SK-N-SH (cell line): ENCODE data around the gene KRAS. TPM values are rescaled to one million over a fixed set of nuclear protein-coding genes. Genes with fewer than 3 reads are reported as not detected.

Source experiments
- CTCF ChIA-PET: fragments of 300-600, 350-600 bp; formaldehyde crosslinking; extraction: SDS; loops from one replicate; lab custom pipeline; 2021; lab: Yijun Ruan, JAX
- POLR2A ChIA-PET: fragments of 350-600 bp; sonication (Branson Sonifier 250); formaldehyde crosslinking; extraction: SDS; loops from one replicate; lab custom pipeline; 2020; ENCODE audit warnings: antibody characterized with exemption, inconsistent platforms; lab: Yijun Ruan, JAX
- DNase-seq: peaks from one replicate; pipeline ENCODE4 v3.0.0; 2012
- H2AFZ ChIP-seq: fragments of 200-600 bp; sonication (generic); 2 replicates; pipeline ENCODE4 v1.8.1; 2016; ENCODE audit warnings: antibody characterized with exemption, mild to moderate bottlenecking, low read depth
- H3F3A ChIP-seq: fragments of 200-600 bp; sonication (generic); replicated peaks from 2 replicates; pipeline ENCODE3; 2016; ENCODE audit warnings: antibody characterized with exemption, mild to moderate bottlenecking; ENCODE audit not compliant: insufficient read depth
- H3K27ac ChIP-seq, 2 experiments: fragments of 200-500 bp in 1 of 2; fragments of 200-600 bp in 1 of 2; sonication (Bioruptor generic) in 1 of 2; sonication (generic), shearing (Covaris generic) in 1 of 2; 2 replicates each; pipeline versions ENCODE4 v1.5.1 to v1.6.1; 2014 to 2016; ENCODE audit warnings: low read depth in 2 of 2, inconsistent platforms in 1 of 2, low read length in 1 of 2, mild to moderate bottlenecking in 1 of 2, mixed read lengths in 1 of 2
- H3K27me3 ChIP-seq: fragments of 200-600 bp; sonication (generic), shearing (Covaris generic); 2 replicates; pipeline ENCODE4 v1.6.1; 2016; ENCODE audit warnings: mixed run types; ENCODE audit not compliant: insufficient read depth
- H3K36me3 ChIP-seq, 2 experiments: fragments of 200-500 bp in 1 of 2; fragments of 200-600 bp in 1 of 2; sonication (Bioruptor generic) in 1 of 2; sonication (generic) in 1 of 2; replicated peaks in 1 of 2; 2 replicates each; pipeline versions ENCODE3 to v1.5.1; 2014 to 2016; ENCODE audit warnings: low read length in 1 of 2, mild to moderate bottlenecking in 1 of 2; ENCODE audit not compliant: insufficient read depth in 2 of 2, control insufficient read depth in 1 of 2
- H3K4me1 ChIP-seq, 2 experiments: fragments of 200-500 bp in 1 of 2; fragments of 200-600 bp in 1 of 2; sonication (Bioruptor generic) in 1 of 2; sonication (generic), shearing (Covaris generic) in 1 of 2; 2 replicates each; pipeline versions ENCODE4 v1.5.1 to v1.6.1; 2014 to 2016; ENCODE audit warnings: low read depth in 1 of 2, low read length in 1 of 2, mixed run types in 1 of 2; ENCODE audit not compliant: insufficient read depth in 2 of 2, control insufficient read depth in 1 of 2
- H3K4me2 ChIP-seq: fragments of 200-600 bp; sonication (generic), shearing (Covaris generic); 2 replicates; pipeline ENCODE4 v1.6.1; 2017; ENCODE audit warnings: mixed run types
- H3K4me3 ChIP-seq, 2 experiments: fragments of 200-500 bp in 1 of 2; fragments of 200-600 bp in 1 of 2; sonication (Bioruptor generic) in 1 of 2; sonication (generic), shearing (Covaris generic) in 1 of 2; 2 replicates each; pipeline versions ENCODE4 v1.5.1 to v1.8.1; 2014 to 2016; ENCODE audit warnings: low read depth in 2 of 2, inconsistent platforms in 1 of 2, low read length in 1 of 2, mild to moderate bottlenecking in 1 of 2, mixed read lengths in 1 of 2, moderate library complexity in 1 of 2
- H3K79me2 ChIP-seq: fragments of 200-600 bp; sonication (generic); 2 replicates; pipeline ENCODE4 v1.8.1; 2017; ENCODE audit warnings: mild to moderate bottlenecking; ENCODE audit not compliant: insufficient read depth
- H3K9ac ChIP-seq: fragments of 200-600 bp; sonication (generic); 2 replicates; pipeline ENCODE4 v1.6.1; 2017; ENCODE audit warnings: mixed run types
- H3K9me2 ChIP-seq: fragments of 200-600 bp; sonication (generic); 2 replicates; pipeline ENCODE4 v1.6.1; 2017; ENCODE audit warnings: mixed run types
- H3K9me3 ChIP-seq: fragments of 200-600 bp; sonication (generic); 2 replicates; pipeline ENCODE4 v1.6.1; 2017; ENCODE audit warnings: mixed run types, mild to moderate bottlenecking, moderate library complexity
- H4K20me1 ChIP-seq: fragments of 200-600 bp; sonication (generic); 2 replicates; pipeline ENCODE4 v1.6.1; 2017; ENCODE audit warnings: mild to moderate bottlenecking, mixed run types; ENCODE audit not compliant: insufficient read depth
- CHD2 ChIP-seq: fragments of 150-350 bp; IDR thresholded peaks from 2 replicates; pipeline ENCODE4 v1.6.1; 2018; ENCODE audit warnings: low read length; ENCODE audit not compliant: partially characterized antibody
- EP300 ChIP-seq, 2 experiments: IDR thresholded peaks; 2 replicates each; pipeline versions ENCODE4 v1.4.0 to v1.6.1; 2012; ENCODE audit warnings: borderline replicate concordance in 1 of 2, low read depth in 1 of 2, low read length in 1 of 2
- EZH2phosphoT487 ChIP-seq: fragments of 200-600 bp; sonication (generic); IDR thresholded peaks from 2 replicates; pipeline ENCODE4 v1.6.1; 2017; ENCODE audit warnings: low read depth, mixed run types, mild to moderate bottlenecking, antibody characterized with exemption, moderate library complexity, borderline replicate concordance
- FOXJ3 ChIP-seq: sonication (generic); formaldehyde crosslinking; IDR thresholded peaks from 2 replicates; pipeline ENCODE4 v1.5.1; 2020; ENCODE audit warnings: mild to moderate bottlenecking, missing genetic modification reagents
- GABPA ChIP-seq: IDR thresholded peaks from 2 replicates; pipeline ENCODE4 v1.4.0; 2012; ENCODE audit warnings: low read depth, mild to moderate bottlenecking
- GATA2 ChIP-seq: sonication (generic); formaldehyde crosslinking; IDR thresholded peaks from 2 replicates; pipeline ENCODE4 v1.5.0; 2020; ENCODE audit warnings: mild to moderate bottlenecking, missing genetic modification reagents
- JUND ChIP-seq: IDR thresholded peaks from 2 replicates; pipeline ENCODE4 v1.4.0; 2012
- MXI1 ChIP-seq: IDR thresholded peaks from 2 replicates; pipeline ENCODE4 v1.6.1; 2012; ENCODE audit warnings: mild to moderate bottlenecking, low read depth, low read length, improper control_type of control experiment
- NFIC ChIP-seq: IDR thresholded peaks from 2 replicates; pipeline ENCODE4 v1.4.0; 2012; ENCODE audit warnings: borderline replicate concordance
- RAD21 ChIP-seq: IDR thresholded peaks from 2 replicates; pipeline ENCODE4 v1.6.1; 2012; ENCODE audit warnings: mild to moderate bottlenecking, low read length
- RCOR1 ChIP-seq: fragments of 150-350 bp; IDR thresholded peaks from 2 replicates; pipeline ENCODE4 v1.6.1; 2017; ENCODE audit warnings: antibody characterized with exemption, low read length
- RFX5 ChIP-seq: IDR thresholded peaks from 2 replicates; pipeline ENCODE4 v1.6.1; 2012; ENCODE audit warnings: mild to moderate bottlenecking, improper control_type of control experiment, low read length
- SIN3A ChIP-seq: IDR thresholded peaks from 2 replicates; pipeline ENCODE4 v1.6.1; 2012; ENCODE audit warnings: low read depth, mild to moderate bottlenecking, low read length, moderate library complexity, borderline replicate concordance
- SMC3 ChIP-seq: IDR thresholded peaks from 2 replicates; pipeline ENCODE4 v1.6.1; 2012; ENCODE audit warnings: low read depth, low read length, improper control_type of control experiment
- TEAD4 ChIP-seq: IDR thresholded peaks from 2 replicates; pipeline ENCODE4 v1.4.0; 2012; ENCODE audit warnings: mild to moderate bottlenecking, borderline replicate concordance; ENCODE audit not compliant: insufficient read depth
- WGBS: methylation state at CpG from one replicate; pipeline ENCODE4 v1.1.6; 2017; ENCODE audit warnings: low lambda C conversion rate; 5-methylcytosine and 5-hydroxymethylcytosine counted together
- polyA plus RNA-seq, 3 experiments: library from polyadenylated mRNA; depleted of rRNA; stranded (reverse); fragments of >200 nt; gene quantifications; 2 replicates each; pipeline ENCODE4 v1.2.3, GENCODE V29; 2012
- TF ChIP-seq, protein P1 (sequence below): IDR thresholded peaks from 2 replicates; pipeline ENCODE4 v1.4.0; 2012; ENCODE audit warnings: low read depth, borderline replicate concordance
- TF ChIP-seq, protein P2 (sequence below): fragments of 150-350 bp; IDR thresholded peaks from 2 replicates; pipeline ENCODE4 v1.6.1; 2016; ENCODE audit warnings: mild to moderate bottlenecking, low read depth, low read length
- TF ChIP-seq, protein P3 (sequence below): fragments of 200-600 bp; sonication (generic); IDR thresholded peaks from 2 replicates; pipeline ENCODE4 v1.6.1; 2017; ENCODE audit warnings: antibody characterized with exemption, mild to moderate bottlenecking, moderate library complexity

Gene KRAS
- polyA plus RNA-seq, 1 of the 3 experiments (the other 2 are of a cell fraction) = 8.0 TPM

DNA sequence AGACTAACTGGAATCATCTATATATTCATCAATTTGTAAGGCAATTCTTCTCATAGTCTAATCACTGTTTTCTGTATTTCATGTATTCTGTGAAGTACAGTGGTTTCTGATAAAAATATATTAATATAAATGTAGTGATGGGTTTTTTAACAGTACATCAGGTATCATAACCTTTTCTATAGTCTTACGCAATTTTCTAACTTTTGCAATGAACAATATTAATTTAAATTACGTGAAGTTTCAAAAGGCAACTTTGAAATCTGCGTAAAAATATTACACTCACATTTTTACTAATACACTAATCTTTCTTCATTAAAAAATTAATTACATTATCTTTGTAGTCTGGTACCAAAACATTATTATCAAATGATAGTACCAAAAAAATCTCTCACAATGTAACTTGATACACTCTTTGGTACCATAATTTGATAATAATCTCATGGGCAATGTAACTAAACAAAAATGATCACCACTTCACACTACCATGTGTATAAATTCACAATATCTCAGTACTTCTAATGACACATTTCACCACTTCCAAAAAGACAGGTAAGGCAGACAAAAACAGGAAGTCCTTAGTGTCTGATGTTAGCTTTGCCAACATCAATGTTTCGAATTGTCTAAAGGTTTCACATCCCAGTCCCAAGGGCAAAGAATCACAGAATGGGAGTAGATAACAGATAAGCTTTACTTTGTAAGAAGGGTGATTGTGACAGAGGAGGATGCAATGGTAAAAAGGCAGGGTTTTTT lies 64.5 kb downstream of the KRAS start:
- H3K79me2 ChIP-seq = no peaks in the 10 kb centered on the region
- WGBS = 93% methylated on average over 4 of the region's 4 CpGs
- no peak for DNase-seq
- ChIA-PET CTCF (interaction anchor here (1.0 kb wide), 1 partner anchor 31 kb away, joined by 4 read pairs; no protein-coding TSS in a partner anchor), POLR2A (no interaction called here)
- no peak overlapping the region for H3K27ac ChIP-seq
- H3K4me3 ChIP-seq = no peak overlapping the region
- H3K9me2 ChIP-seq = no peaks in the 10 kb centered on the region
- H3F3A ChIP-seq = peaks cover 23% of the 10 kb centered on the region
- no peak overlapping the region for H2AFZ ChIP-seq
- H4K20me1 ChIP-seq = no peaks in the 10 kb centered on the region
- H3K4me2 ChIP-seq = no peak overlapping the region
- no peaks in the 10 kb centered on the region for H3K9me3 ChIP-seq
- TF ChIP-seq MXI1 (no peak), RFX5 (no peak), TEAD4 (no peak)
- no peaks in the 10 kb centered on the region for H3K27me3 ChIP-seq
- no peaks in the 10 kb centered on the region for H3K36me3 ChIP-seq
- H3K9ac ChIP-seq = no peak overlapping the region
- H3K4me1 ChIP-seq = peaks cover 0 to 18% of the 10 kb centered on the region in 2 experiments; a peak in 3 of 4 replicates

DNA sequence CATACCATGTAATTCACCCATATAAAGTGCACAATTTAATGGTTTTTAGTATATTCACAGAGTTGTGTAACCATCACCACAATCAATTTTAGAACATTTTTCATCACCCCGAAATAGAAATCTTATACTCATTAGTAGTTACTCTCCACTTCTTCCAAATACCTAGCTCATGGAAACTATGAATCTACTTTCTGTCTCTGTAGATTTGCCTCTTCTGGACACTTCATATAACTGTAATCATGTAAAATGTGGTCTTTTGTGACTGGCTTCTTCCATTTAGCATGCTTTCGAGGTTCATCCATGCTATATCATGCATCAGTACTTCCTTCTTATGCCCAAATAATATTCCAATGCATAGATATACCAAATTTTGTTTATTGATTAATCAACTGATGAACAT lies 66.6 kb downstream of the KRAS start:
- DNase-seq = no peak
- peaks cover under 1% of the 10 kb centered on the region; the same call in 1 of the 2 replicates for H3K9me3 ChIP-seq
- peaks cover 23% of the 10 kb centered on the region for H3F3A ChIP-seq
- 51% methylated on average over 2 of the region's 2 CpGs for WGBS
- no peak overlapping the region for H2AFZ ChIP-seq
- CTCF ChIA-PET = interaction anchor here (0.9 kb wide), 1 partner anchor 29 kb away, joined by 4 read pairs; no protein-coding TSS in a partner anchor
- H3K79me2 ChIP-seq = no peaks in the 10 kb centered on the region
- TF ChIP-seq, protein P1, sequence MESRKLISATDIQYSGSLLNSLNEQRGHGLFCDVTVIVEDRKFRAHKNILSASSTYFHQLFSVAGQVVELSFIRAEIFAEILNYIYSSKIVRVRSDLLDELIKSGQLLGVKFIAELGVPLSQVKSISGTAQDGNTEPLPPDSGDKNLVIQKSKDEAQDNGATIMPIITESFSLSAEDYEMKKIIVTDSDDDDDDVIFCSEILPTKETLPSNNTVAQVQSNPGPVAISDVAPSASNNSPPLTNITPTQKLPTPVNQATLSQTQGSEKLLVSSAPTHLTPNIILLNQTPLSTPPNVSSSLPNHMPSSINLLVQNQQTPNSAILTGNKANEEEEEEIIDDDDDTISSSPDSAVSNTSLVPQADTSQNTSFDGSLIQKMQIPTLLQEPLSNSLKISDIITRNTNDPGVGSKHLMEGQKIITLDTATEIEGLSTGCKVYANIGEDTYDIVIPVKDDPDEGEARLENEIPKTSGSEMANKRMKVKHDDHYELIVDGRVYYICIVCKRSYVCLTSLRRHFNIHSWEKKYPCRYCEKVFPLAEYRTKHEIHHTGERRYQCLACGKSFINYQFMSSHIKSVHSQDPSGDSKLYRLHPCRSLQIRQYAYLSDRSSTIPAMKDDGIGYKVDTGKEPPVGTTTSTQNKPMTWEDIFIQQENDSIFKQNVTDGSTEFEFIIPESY = no peak
- no peak for TF ChIP-seq CHD2
- no peak for TF ChIP-seq EP300 (IDR thresholded peaks at IDR 0.05; ENCODE audit: borderline replicate concordance in 1 of 2, low read depth in 1 of 2, low read length in 1 of 2)
- no peak for TF ChIP-seq GATA2 (CRISPR knock-in tag)
- TF ChIP-seq, protein P2, sequence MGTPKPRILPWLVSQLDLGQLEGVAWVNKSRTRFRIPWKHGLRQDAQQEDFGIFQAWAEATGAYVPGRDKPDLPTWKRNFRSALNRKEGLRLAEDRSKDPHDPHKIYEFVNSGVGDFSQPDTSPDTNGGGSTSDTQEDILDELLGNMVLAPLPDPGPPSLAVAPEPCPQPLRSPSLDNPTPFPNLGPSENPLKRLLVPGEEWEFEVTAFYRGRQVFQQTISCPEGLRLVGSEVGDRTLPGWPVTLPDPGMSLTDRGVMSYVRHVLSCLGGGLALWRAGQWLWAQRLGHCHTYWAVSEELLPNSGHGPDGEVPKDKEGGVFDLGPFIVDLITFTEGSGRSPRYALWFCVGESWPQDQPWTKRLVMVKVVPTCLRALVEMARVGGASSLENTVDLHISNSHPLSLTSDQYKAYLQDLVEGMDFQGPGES = no peak
- TF ChIP-seq SMC3 = no peak
- TF ChIP-seq FOXJ3 = no peak
- no peak for TF ChIP-seq JUND
- TF ChIP-seq MXI1 = no peak
- TF ChIP-seq SIN3A = no peak
- no peak for TF ChIP-seq RAD21
- no peak for TF ChIP-seq RCOR1
- TF ChIP-seq NFIC = no peak
- no peak for TF ChIP-seq EZH2phosphoT487
- no peak for TF ChIP-seq RFX5
- TF ChIP-seq, protein P3, sequence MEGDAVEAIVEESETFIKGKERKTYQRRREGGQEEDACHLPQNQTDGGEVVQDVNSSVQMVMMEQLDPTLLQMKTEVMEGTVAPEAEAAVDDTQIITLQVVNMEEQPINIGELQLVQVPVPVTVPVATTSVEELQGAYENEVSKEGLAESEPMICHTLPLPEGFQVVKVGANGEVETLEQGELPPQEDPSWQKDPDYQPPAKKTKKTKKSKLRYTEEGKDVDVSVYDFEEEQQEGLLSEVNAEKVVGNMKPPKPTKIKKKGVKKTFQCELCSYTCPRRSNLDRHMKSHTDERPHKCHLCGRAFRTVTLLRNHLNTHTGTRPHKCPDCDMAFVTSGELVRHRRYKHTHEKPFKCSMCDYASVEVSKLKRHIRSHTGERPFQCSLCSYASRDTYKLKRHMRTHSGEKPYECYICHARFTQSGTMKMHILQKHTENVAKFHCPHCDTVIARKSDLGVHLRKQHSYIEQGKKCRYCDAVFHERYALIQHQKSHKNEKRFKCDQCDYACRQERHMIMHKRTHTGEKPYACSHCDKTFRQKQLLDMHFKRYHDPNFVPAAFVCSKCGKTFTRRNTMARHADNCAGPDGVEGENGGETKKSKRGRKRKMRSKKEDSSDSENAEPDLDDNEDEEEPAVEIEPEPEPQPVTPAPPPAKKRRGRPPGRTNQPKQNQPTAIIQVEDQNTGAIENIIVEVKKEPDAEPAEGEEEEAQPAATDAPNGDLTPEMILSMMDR = no peak
- TF ChIP-seq GABPA = no peak
- TF ChIP-seq, all 33 proteins: peak for 0
- Histone ChIP-seq H4K20me1 (no peaks in the 10 kb centered on the region), H3K9ac (no peak overlapping the region), H3K9me2 (no peaks in the 10 kb centered on the region), H3K36me3 (no peaks in the 10 kb centered on the region), H3K4me1 (peaks cover 0 to 12% of the 10 kb centered on the region in 2 experiments; a peak in 2 of 4 replicates), H3K27ac (no peak overlapping the region), H3K4me3 (no peak overlapping the region), H3K27me3 (no peaks in the 10 kb centered on the region), H3K4me2 (no peak overlapping the region)
- POLR2A ChIA-PET = no interaction called here
